HUES6 (cell line): ENCODE data around the gene PRR7.

Source experiments
- H3K27ac ChIP-seq: 2 replicates; pipeline ENCODE4 v1.7.0; 2013; ENCODE audit warnings: low read depth, mild to moderate bottlenecking, low read length, inconsistent platforms
- H3K27me3 ChIP-seq: 2 replicates; pipeline ENCODE4 v1.6.1; 2013; ENCODE audit warnings: low read length; ENCODE audit not compliant: control insufficient read depth, insufficient read depth
- H3K36me3 ChIP-seq: 2 replicates; pipeline ENCODE4 v1.6.1; 2013; ENCODE audit warnings: low read length; ENCODE audit not compliant: control insufficient read depth, insufficient read depth
- H3K4me1 ChIP-seq: 2 replicates; pipeline ENCODE4 v1.6.1; 2013; ENCODE audit warnings: low read length; ENCODE audit not compliant: control insufficient read depth, insufficient read depth
- H3K4me3 ChIP-seq: 2 replicates; pipeline ENCODE4 v1.5.1; 2013; ENCODE audit warnings: low read depth, low read length
- H3K9ac ChIP-seq: one replicate; pipeline ENCODE4 v1.6.1; 2013; ENCODE audit warnings: mild to moderate bottlenecking, low read length
- H3K9me3 ChIP-seq: 2 replicates; pipeline ENCODE4 v1.6.1; 2013; ENCODE audit warnings: low read depth, low read length; ENCODE audit not compliant: control insufficient read depth, insufficient read depth

Gene PRR7

GRCh38 chr5:177446200-177447065, at the start of gene PRR7:
Gene PRR7 (plus strand): TSS chr5:177446814. CDS start chr5:177455068, 8,254 bp downstream.
- Histone ChIP-seq H3K27me3 (peaks cover 11% of the 10 kb centered on the region), H3K9me3 (no peaks in the 10 kb centered on the region), H3K27ac (0 out of 2 replicates have a peak within 1 kb of the TSS, but pooled peaks have one; percentile 32), H3K4me3 (peak within 1 kb of the TSS; percentile 78), H3K4me1 (peaks cover 38% of the 10 kb centered on the region), H3K36me3 (peaks cover 10% of the 10 kb centered on the region; the same call in 1 of the 2 replicates), H3K9ac (peak within 1 kb of the TSS; percentile 74)

- peaks cover 16% of the 10 kb centered on the region for H3K4me1 ChIP-seq
- no peak overlapping the region for H3K4me3 ChIP-seq
- no peaks in the 10 kb centered on the region for H3K9me3 ChIP-seq
- H3K27me3 ChIP-seq, result peaks cover 44% of the 10 kb centered on the region
- no peaks in the 10 kb centered on the region for H3K36me3 ChIP-seq
- H3K9ac ChIP-seq, result no peak overlapping the region
- H3K27ac ChIP-seq, result no peak overlapping the region
Observed at GRCh38 chr5:177397875-177398390, 48.7 kb upstream of the PRR7 start.

- no peak within 1 kb of the TSS for H3K27ac ChIP-seq
Observed at GRCh38 chr5:177399997-177400868, 46.4 kb upstream of the PRR7 start, which contains the start of gene PFN3. Gene PFN3 (minus strand): TSS chr5:177400661. CDS start chr5:177400576, 85 bp downstream.

GRCh38 chr5:177402271-177403043, 44.2 kb upstream of the PRR7 start:
- no peak overlapping the region for H3K27ac ChIP-seq
- H3K4me1 ChIP-seq, result peaks cover 14% of the 10 kb centered on the region
- H3K9ac ChIP-seq, result peak overlapping the region; percentile 27
- H3K27me3 ChIP-seq, result peaks cover 81% of the 10 kb centered on the region
- H3K9me3 ChIP-seq, result no peaks in the 10 kb centered on the region
- H3K36me3 ChIP-seq, result no peaks in the 10 kb centered on the region
- peak overlapping the region; percentile 60 for H3K4me3 ChIP-seq

More at GRCh38 chr5:177399997-177400868, 46.4 kb upstream of the PRR7 start, which contains the start of gene PFN3:
- Histone ChIP-seq H3K36me3 (no peaks in the 10 kb centered on the region), H3K9ac (peak within 1 kb of the TSS; percentile 21), H3K27me3 (peaks cover 67% of the 10 kb centered on the region), H3K9me3 (no peaks in the 10 kb centered on the region), H3K4me3 (peak within 1 kb of the TSS; percentile 38; the same call in 1 of the 2 replicates), H3K4me1 (peaks cover 18% of the 10 kb centered on the region)

- no peaks in the 10 kb centered on the region for H3K9me3 ChIP-seq
- no peak overlapping the region for H3K27ac ChIP-seq
- peaks cover 14% of the 10 kb centered on the region for H3K4me1 ChIP-seq
- H3K27me3 ChIP-seq, result peaks cover 82% of the 10 kb centered on the region
- no peaks in the 10 kb centered on the region for H3K36me3 ChIP-seq
- peak overlapping the region; percentile 52 for H3K9ac ChIP-seq
- H3K4me3 ChIP-seq, result peak overlapping the region; percentile 60
Observed at GRCh38 chr5:177403102-177403791, 43.4 kb upstream of the PRR7 start.

- H3K4me3 ChIP-seq, result peak overlapping the region; percentile 60
Observed at GRCh38 chr5:177403792-177404640, 42.6 kb upstream of the PRR7 start.

GRCh38 chr5:177404641-177405179, 41.9 kb upstream of the PRR7 start:
- Histone ChIP-seq H3K27ac (no peak overlapping the region), H3K9me3 (no peaks in the 10 kb centered on the region), H3K9ac (no peak overlapping the region), H3K36me3 (no peaks in the 10 kb centered on the region), H3K27me3 (peaks cover 91% of the 10 kb centered on the region), H3K4me1 (peaks cover 14% of the 10 kb centered on the region), H3K4me3 (peak overlapping the region; percentile 60)

More at GRCh38 chr5:177403792-177404640, 42.6 kb upstream of the PRR7 start:
- Histone ChIP-seq H3K4me1 (peaks cover 14% of the 10 kb centered on the region), H3K9me3 (no peaks in the 10 kb centered on the region), H3K9ac (peak overlapping the region; percentile 19), H3K27ac (no peak overlapping the region), H3K36me3 (no peaks in the 10 kb centered on the region), H3K27me3 (peaks cover 90% of the 10 kb centered on the region)

- Histone ChIP-seq H3K9me3 (no peaks in the 10 kb centered on the region), H3K27me3 (peaks cover 85% of the 10 kb centered on the region), H3K4me1 (peaks cover 14% of the 10 kb centered on the region), H3K4me3 (no peak overlapping the region), H3K27ac (no peak overlapping the region), H3K36me3 (no peaks in the 10 kb centered on the region), H3K9ac (no peak overlapping the region)
Observed at GRCh38 chr5:177405312-177405711, 41.3 kb upstream of the PRR7 start.

- Histone ChIP-seq H3K36me3 (no peaks in the 10 kb centered on the region), H3K4me3 (no peak overlapping the region), H3K9ac (no peak overlapping the region), H3K4me1 (peaks cover 14% of the 10 kb centered on the region), H3K27ac (no peak overlapping the region), H3K27me3 (peaks cover 80% of the 10 kb centered on the region), H3K9me3 (no peaks in the 10 kb centered on the region)
Observed at GRCh38 chr5:177405805-177406204, 40.8 kb upstream of the PRR7 start.
